ENCODE results near the gene TTC33. TPM values are rescaled to one million over a fixed set of nuclear protein-coding genes. Genes with fewer than 3 reads are reported as not detected.
"Not testable (repeated sequence)": the region's sequence is repeated elsewhere in the genome, so short reads cannot be mapped to it uniquely, and the experiment has no call there.

The TTC33 gene
- total and polyA plus RNA-seq, 12 donors, result 6.4 to 20.1 (median 17.5) TPM

DNA sequence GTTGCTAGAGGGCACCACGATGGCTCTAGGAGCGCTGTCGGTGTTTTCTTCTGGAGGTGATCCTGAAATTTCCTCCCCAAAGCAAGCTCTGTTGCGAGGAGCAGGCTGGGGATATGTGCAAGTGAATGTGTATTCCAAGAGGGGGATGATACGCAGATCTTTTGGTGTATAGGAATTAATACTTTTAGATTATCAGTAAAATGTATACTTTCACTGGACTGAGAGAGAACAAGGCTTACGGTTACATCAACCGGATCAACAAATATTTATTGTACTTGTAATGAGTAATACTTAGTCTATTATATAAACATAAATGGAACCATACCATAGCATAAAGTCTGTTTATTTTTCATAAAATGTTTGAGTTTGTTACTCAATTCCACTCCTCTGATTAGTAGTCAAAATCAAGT, 43.0 kb upstream of the TTC33 start:
- TF ChIP-seq, protein P1, sequence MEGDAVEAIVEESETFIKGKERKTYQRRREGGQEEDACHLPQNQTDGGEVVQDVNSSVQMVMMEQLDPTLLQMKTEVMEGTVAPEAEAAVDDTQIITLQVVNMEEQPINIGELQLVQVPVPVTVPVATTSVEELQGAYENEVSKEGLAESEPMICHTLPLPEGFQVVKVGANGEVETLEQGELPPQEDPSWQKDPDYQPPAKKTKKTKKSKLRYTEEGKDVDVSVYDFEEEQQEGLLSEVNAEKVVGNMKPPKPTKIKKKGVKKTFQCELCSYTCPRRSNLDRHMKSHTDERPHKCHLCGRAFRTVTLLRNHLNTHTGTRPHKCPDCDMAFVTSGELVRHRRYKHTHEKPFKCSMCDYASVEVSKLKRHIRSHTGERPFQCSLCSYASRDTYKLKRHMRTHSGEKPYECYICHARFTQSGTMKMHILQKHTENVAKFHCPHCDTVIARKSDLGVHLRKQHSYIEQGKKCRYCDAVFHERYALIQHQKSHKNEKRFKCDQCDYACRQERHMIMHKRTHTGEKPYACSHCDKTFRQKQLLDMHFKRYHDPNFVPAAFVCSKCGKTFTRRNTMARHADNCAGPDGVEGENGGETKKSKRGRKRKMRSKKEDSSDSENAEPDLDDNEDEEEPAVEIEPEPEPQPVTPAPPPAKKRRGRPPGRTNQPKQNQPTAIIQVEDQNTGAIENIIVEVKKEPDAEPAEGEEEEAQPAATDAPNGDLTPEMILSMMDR (IDR thresholded peaks at IDR 0.05), result no peak
- 5 to 8% methylated on average over 7 of the region's 7 CpGs for WGBS, 2 donors
- Histone ChIP-seq H3K4me1 (peaks cover 0 to 38% (median 27%) of the 10 kb centered on the region in 9 donors), H3K9me3 (no peaks in the 10 kb centered on the region), H3K27me3 (no peaks in the 10 kb centered on the region), H3K4me3 (peak overlapping the region; percentile 74 to 99 (median 93)), H3K27ac (peak overlapping the region in 9 of 10 donors; percentile 90 to 96 (median 94)), H3K36me3 (peaks cover 0 to 9% (median 0%) of the 10 kb centered on the region in 9 donors)
- intact Hi-C loops (cut with DNase I), result loop anchor here in 2 of 10 donors (1.0 kb wide), 1 partner anchor 44 kb away; the partner anchor contains the start of gene TTC33 (in 2 of the 2)
- DNase-seq, result no peak
- ATAC-seq, result peak in 1 of 8 donors; percentile 54

- H3K9me3 ChIP-seq, result no peaks in the 10 kb centered on the region
- peak within 1 kb of the TSS; percentile 74 to 99 (median 93) for H3K4me3 ChIP-seq
- peaks cover 0 to 9% (median 0%) of the 10 kb centered on the region in 9 donors for H3K36me3 ChIP-seq
- peaks cover 0 to 44% (median 27%) of the 10 kb centered on the region in 9 donors for H3K4me1 ChIP-seq
- TF ChIP-seq, protein P1 (IDR thresholded peaks at IDR 0.05), result peak; percentile 56 to 89 (median 76)
- ATAC-seq (peak; percentile 93 to 98 (median 94)), DNase-seq (peak; percentile 87 to 92)
- H3K27ac ChIP-seq, result peak within 1 kb of the TSS; percentile 28 to 96 (median 94)
- H3K27me3 ChIP-seq, result no peaks in the 10 kb centered on the region
- WGBS, 2 donors, result 1% methylated on average over 56 to 69 of the region's 70 CpGs
- intact Hi-C loops (cut with DNase I), result loop anchor here in 2 of 10 donors (1.0 kb wide), 1 partner anchor 43 kb away; the partner anchor contains the start of gene TTC33 (in 2 of the 2)
Measured at GRCh38 chr5:40798012-40798800, 42.4 kb upstream of the TTC33 start, which contains the start of gene PRKAA1. TSS of gene PRKAA1 (minus strand) at chr5:40798374. CDS start at chr5:40798189, 185 bp downstream.

DNA sequence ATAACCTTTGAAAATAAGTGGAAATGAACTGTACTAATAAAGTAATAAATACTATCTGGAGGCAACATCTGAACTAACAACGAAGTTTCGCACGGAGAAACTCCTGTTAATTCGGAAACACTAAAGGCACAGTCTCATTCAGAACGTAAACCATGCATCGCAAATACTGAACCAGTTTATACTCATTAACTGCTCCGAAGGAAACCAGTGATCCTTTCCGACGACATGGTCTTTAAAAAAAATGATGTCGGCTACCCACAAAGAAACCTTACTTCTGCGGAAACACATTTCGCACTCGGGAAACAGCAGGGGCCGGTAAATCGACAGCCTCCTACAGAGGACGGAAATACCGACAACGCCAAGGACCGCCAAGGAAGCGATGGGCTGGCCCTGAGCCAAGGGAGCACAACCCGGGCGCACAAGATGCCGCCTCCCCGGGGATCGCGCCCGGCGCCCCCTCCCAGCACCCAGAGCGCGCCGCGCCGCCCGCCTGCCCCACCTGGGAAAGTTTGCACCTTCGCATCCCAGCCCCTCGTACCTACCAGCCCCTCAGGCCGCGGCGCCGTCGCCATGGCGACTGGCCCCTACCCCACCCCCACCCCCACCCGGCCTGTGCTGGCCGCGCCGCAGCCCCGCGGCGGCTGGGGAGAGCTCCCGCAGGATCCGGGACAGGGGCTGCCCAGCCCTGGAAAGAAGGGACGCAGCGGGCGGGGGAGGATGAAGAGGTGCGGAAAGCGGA, 41.7 kb upstream of the TTC33 start:
- Histone ChIP-seq H3K36me3 (peaks cover 0 to 9% (median 0%) of the 10 kb centered on the region in 9 donors), H3K27me3 (no peaks in the 10 kb centered on the region), H3K9me3 (no peaks in the 10 kb centered on the region), H3K27ac (peak overlapping the region; percentile 28 to 96 (median 94)), H3K4me1 (peaks cover 0 to 49% (median 28%) of the 10 kb centered on the region in 9 donors), H3K4me3 (peak overlapping the region; percentile 74 to 99 (median 93))
- intact Hi-C loops (cut with DNase I), result loop anchor here in 4 of 10 donors (1.0 to 2.0 kb wide), 3 partner anchors 37 to 42 kb away; partner anchors contain the start of genes TTC33 (in 2 of the 4) and RPL37 (in 1 of the 4)
- WGBS, 2 donors, result 0% methylated on average over 37 to 56 of the region's 56 CpGs
- TF ChIP-seq, protein P1 (IDR thresholded peaks at IDR 0.05), result no peak
- ATAC-seq, result peak; percentile 61 to 85 (median 74)
- DNase-seq, result peak; percentile 74 to 82

- ATAC-seq (peak in 2 of 8 donors; percentile 14 to 18), DNase-seq (no peak)
- Histone ChIP-seq H3K4me3 (peak overlapping the region in 8 of 10 donors; percentile 74 to 99 (median 96)), H3K4me1 (peaks cover 0 to 59% (median 37%) of the 10 kb centered on the region in 9 donors), H3K27me3 (no peaks in the 10 kb centered on the region), H3K36me3 (peaks cover 0 to 9% (median 0%) of the 10 kb centered on the region in 9 donors), H3K9me3 (no peaks in the 10 kb centered on the region), H3K27ac (peak overlapping the region in 8 of 10 donors; percentile 48 to 96 (median 93))
- intact Hi-C loops (cut with DNase I), result loop anchor here in 2 of 10 donors (2.0 kb wide), 2 partner anchors 38 to 40 kb away; partner anchors contain the start of gene RPL37 (in 1 of the 2)
- TF ChIP-seq, protein P1 (IDR thresholded peaks at IDR 0.05), result no peak
- WGBS, 2 donors, result 39 to 56% methylated on average over 3 of the region's 3 CpGs
Measured at GRCh38 chr5:40796487-40796889, 40.7 kb upstream of the TTC33 start.

DNA sequence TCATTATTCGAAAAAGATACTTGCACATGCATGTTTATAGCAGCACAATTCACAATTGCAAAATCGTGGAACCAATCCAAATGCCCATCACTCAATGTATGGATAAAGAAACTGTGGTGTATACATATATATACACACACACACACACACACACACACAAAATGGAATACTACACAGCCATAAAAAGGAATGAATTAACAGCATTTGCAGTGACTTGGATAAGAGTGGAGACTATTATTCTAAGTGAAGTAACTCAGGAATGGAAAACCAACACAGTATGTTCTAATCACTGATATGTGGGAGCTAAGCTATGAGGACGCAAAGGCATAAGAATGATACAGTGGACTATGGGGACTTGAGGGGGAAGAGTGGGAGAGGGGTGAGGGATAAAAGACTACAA, 39.1 kb upstream of the TTC33 start:
- DNase-seq; H3K9me3 ChIP-seq; H3K27me3 ChIP-seq; H3K36me3 ChIP-seq; H3K27ac ChIP-seq; ATAC-seq; intact Hi-C loops (cut with DNase I); H3K4me3 ChIP-seq: not testable (repeated sequence)
- peaks cover 0 to 72% (median 49%) of the 10 kb centered on the region in 9 donors for H3K4me1 ChIP-seq
- WGBS, 2 donors, result 91 to 96% methylated on average over 3 of the region's 3 CpGs

DNA sequence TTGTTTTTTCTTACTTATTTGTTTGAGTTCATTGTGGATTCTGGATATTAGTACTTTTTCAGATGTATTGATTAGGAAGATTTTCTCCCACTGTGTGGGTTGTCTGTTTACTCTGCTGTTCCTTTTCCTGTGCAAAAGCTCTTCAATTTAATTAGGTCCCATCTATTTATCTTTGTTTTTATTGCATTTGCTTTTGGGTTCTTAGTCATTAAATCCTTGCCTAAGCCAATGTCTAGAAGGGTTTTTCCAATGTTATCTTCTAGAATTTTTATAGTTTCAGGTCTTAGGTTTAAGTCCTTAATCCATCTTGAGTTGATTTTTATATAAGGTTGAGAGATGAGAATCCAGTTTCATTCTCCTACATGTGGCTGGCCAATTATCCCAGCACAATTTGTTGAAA, 38.6 kb upstream of the TTC33 start:
- intact Hi-C loops (cut with DNase I); H3K4me3 ChIP-seq; H3K9me3 ChIP-seq; H3K27ac ChIP-seq; ATAC-seq; H3K36me3 ChIP-seq; DNase-seq; H3K27me3 ChIP-seq: not testable (repeated sequence)
- H3K4me1 ChIP-seq, result peaks cover 0 to 71% (median 50%) of the 10 kb centered on the region in 9 donors

Data from heart right ventricle (tissue), 16 donors.